NOMO-1 (cell line): ENCODE measurements around the gene MAP3K1.
"Not testable (repeated sequence)": the region's sequence is repeated elsewhere in the genome, so short reads cannot be mapped to it uniquely, and the experiment has no call there.

Experiments
- DNase-seq, 2 experiments: peaks; one replicate each; lab custom pipeline; 2025; ENCODE audit not compliant: unreplicated experiment in 2 of 2; lab: John Stamatoyannopoulos, UW

MAP3K1 gene

DNA sequence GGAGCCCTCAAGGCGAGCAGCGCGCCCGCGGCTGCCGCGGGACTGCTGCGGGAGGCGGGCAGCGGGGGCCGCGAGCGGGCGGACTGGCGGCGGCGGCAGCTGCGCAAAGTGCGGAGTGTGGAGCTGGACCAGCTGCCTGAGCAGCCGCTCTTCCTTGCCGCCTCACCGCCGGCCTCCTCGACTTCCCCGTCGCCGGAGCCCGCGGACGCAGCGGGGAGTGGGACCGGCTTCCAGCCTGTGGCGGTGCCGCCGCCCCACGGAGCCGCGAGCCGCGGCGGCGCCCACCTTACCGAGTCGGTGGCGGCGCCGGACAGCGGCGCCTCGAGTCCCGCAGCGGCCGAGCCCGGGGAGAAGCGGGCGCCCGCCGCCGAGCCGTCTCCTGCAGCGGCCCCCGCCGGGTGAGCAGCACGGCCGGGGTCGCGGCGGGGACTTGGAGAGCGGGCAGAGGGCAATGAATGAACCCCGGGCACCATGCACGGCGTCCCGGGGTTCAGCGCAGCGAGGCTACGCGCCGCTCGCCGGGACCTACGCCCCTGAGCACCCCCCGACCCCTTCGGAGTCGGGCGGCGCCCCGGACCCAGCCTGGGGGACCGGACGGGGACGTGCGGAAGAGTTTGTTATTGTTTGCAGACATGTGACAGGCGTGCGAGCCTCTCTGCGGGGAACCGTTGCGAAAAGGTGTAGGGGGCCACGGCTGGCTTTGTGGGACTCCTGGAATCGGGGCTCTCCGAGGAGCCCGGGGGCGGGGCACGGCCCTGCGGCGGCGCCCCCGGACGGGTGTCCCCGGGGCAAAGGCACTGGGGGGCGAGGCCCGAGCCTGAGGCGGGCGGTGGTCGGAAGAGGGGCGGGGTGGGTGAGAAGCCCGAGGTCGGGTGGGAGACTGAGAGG, 553 bp downstream of the MAP3K1 start:
- peak in 1 of 2 experiments; percentile 43 for DNase-seq

DNA sequence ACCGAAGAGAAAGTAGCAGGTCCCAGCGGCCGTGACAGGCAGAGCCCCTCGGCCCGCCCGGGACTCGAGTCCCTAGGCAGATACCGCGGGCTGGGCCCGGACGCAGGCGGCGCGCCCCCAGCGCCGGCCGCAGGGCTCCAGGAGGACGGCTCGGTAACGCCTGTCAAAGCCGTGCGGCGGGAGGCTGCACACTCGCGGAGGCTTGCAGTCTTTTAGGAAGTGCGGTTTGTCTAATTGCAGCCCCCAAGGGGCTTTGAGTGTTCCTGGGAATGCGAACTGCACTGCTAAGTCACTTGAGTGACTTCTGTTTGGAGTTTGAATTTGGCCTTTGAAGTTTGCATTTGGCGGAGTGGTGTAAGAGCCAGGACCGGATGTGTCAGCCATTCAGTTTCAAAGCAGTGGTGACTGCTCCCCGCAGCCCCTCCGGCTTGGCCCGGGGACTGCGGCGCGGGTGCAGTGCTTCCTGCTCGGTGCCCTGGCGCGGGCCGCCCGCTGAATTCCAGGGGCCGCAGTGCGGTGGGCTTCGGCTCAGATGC, 1.3 kb downstream of the MAP3K1 start:
- DNase-seq, result peak; percentile 65 to 71

DNA sequence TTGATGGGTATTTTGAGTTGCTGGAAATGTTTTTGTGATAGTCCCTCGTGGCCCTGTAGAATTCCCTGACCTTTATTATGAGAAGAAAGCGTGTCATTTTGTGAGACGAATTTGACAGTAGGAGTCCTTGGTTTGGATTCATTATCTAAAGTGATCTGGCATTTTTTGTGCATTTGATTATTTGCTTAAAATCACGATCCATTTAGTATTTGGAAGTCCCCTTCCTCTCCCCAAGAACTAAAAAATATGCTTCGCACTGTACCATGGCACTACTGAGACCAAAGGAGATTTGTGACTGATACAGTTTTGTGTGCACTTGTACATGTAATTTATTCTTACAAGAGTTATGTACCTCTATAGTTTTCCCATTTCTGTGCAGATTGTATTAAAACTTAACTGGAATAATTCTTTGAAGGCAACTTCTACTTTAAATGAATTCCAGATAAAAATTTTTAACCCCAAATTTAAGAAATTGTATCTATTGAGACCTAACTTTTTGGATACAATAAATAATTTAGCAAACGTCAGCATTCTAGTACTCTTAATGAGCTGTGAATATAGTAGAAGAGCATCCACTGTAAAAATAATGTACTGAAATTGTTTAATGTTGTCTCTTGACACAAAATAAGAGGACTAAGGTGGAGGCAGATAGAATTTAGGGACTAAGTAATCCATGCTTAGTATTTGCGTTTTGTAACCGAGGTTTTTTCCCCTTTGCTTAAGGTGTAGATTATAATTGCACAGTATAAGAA, 2.1 kb downstream of the MAP3K1 start:
- peak in 1 of 2 experiments; percentile 15 for DNase-seq

- peak; percentile 35 to 64 for DNase-seq
Observed at GRCh38 chr5:56818450-56819037, 3.2 kb downstream of the MAP3K1 start.

- peak; percentile 53 to 70 for DNase-seq
Observed at GRCh38 chr5:56819060-56819881, 3.9 kb downstream of the MAP3K1 start.

GRCh38 chr5:56821868-56822267, 6.5 kb downstream of the MAP3K1 start:
- not testable (repeated sequence) for DNase-seq

GRCh38 chr5:56822981-56823380, 7.6 kb downstream of the MAP3K1 start:
- no peak for DNase-seq

GRCh38 chr5:56824019-56824418, 8.7 kb downstream of the MAP3K1 start:
- no peak for DNase-seq

- no peak for DNase-seq
Observed at GRCh38 chr5:56825222-56825824, 10.0 kb downstream of the MAP3K1 start.

GRCh38 chr5:56827049-56827448, 11.7 kb downstream of the MAP3K1 start:
- DNase-seq, result no peak

DNA sequence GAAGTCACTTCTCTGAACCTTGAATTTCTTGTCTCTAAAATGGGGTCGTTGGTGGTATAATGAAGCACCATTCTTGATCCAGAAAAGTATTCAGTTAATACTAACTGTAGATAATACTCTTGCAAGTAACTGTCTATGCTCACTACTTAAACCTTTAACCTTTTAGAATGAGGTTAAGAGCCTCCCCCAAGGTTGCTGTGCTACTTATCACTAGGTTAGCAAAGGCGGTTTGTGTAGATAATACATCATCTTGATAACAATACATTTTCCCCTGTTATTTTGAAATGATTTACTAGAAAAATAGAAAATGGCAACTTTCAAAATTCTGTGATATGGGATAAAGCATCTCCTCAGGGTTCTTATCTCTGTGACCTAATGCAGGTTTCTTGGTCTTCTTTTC, 12.6 kb downstream of the MAP3K1 start:
- DNase-seq, result no peak

- no peak for DNase-seq
Observed at GRCh38 chr5:56829137-56829908, 14.0 kb downstream of the MAP3K1 start.

DNA sequence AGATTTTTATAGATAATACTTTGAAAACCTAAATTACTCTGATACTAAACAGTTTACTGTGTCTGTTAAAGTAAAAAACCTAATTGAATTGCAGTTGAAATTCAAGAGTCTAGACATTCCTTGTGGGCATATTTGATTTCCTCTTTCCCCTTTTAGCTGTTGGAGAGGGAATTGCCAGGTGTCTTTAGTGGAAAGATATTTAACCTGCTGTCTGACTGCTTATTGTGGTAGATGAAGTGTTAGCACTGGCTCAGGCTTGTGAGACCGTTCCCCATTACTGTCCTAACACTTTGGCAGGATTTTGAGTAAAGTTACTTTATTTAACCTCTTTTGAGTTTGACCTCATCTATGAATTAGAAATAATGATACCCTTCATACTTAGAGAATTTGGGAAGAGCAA, 16.4 kb downstream of the MAP3K1 start:
- DNase-seq, result no peak

GRCh38 chr5:56833325-56833724, 18.0 kb downstream of the MAP3K1 start:
- no peak for DNase-seq

- DNase-seq, result no peak
Observed at GRCh38 chr5:56837381-56837780, 22.0 kb downstream of the MAP3K1 start.

GRCh38 chr5:56837956-56838355, 22.6 kb downstream of the MAP3K1 start:
- no peak for DNase-seq

GRCh38 chr5:56838409-56839039, 23.2 kb downstream of the MAP3K1 start:
- DNase-seq, result peak; percentile 69 to 82

- no peak for DNase-seq
Observed at GRCh38 chr5:56839062-56839461, 23.7 kb downstream of the MAP3K1 start.

- peak in 1 of 2 experiments; percentile 38 for DNase-seq
Observed at GRCh38 chr5:56840597-56840996, 25.2 kb downstream of the MAP3K1 start.
